PFSK-1 (cell line): ENCODE results near the gene BAK1.

Experiments
- POLR2AphosphoS5 ChIP-seq: IDR thresholded peaks from 2 replicates; pipeline ENCODE4 v1.6.1; 2012; ENCODE audit warnings: low read depth, mild to moderate bottlenecking, control low read depth, low read length, moderate library complexity
- SIN3A ChIP-seq: IDR thresholded peaks from 2 replicates; pipeline ENCODE4 v1.6.1; 2012; ENCODE audit warnings: mild to moderate bottlenecking, low read length, moderate library complexity, borderline replicate concordance; ENCODE audit not compliant: insufficient read depth
- TAF1 ChIP-seq: IDR thresholded peaks from 2 replicates; pipeline ENCODE4 v1.6.1; 2012; ENCODE audit warnings: low read length, control low read depth, borderline replicate concordance; ENCODE audit not compliant: insufficient read depth

DNA sequence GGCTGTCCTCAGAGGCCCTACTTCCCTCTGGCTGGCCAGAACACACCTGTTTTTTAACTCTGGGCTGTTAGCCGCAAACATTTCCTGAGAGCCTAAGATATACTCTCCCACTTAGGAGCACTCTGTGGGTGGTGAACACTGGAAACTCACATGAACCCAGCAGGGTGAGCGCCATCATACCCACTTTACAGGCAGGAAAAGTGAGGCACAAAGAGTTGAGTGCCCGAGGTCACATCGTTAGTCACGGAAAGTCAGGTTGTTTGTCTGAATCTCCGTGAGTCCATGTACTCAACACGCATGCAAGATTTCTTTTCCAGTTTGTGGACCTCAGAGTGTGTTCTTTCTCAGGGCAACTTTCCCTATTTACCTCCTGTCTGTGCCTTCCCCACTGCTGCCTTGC lies 1.9 kb downstream of the BAK1 start:
- no peak for TF ChIP-seq POLR2AphosphoS5
- TF ChIP-seq SIN3A, result no peak
- no peak for TF ChIP-seq TAF1
